Panc1 (cell line): Measurements from ENCODE around the gene LIG4. TPM values are rescaled to one million over a fixed set of nuclear protein-coding genes. Genes with fewer than 3 reads are reported as not detected.

Experiments used
- ATAC-seq: fragments of 200-7000 bp; cut with Tn5 transposase; 2 replicates; pipeline ENCODE4 v1.9.1; 2020; ENCODE audit warnings: mild to moderate bottlenecking, moderate library complexity
- BruUV-seq: library from RNA; stranded (reverse); fragments of 400-500 nt; replicated peaks from 2 replicates; lab custom pipeline; 2021; lab: Mats Ljungman, UMichigan
- CTCF ChIA-PET: fragments of 300-600 bp; sonication (Branson Sonifier 250); formaldehyde crosslinking; loops from one replicate; lab custom pipeline; 2022; ENCODE audit warnings: antibody characterized with exemption; lab: Charles Lee
- POLR2A ChIA-PET: fragments of 300-600 bp; sonication (Branson Sonifier 250); formaldehyde crosslinking; loops from one replicate; lab custom pipeline; 2022; ENCODE audit warnings: antibody characterized with exemption; lab: Charles Lee
- DNase-seq: peaks from one replicate; pipeline ENCODE4 v3.0.0-alpha.2; 2010; ENCODE audit warnings: low read depth, low spot score
- H3K27ac ChIP-seq: 2 replicates; pipeline ENCODE4 v1.5.1; 2011; ENCODE audit warnings: mild to moderate bottlenecking, low read length, inconsistent platforms
- H3K27me3 ChIP-seq: fragments of 200-500 bp; sonication (Bioruptor generic); 2 replicates; pipeline ENCODE4 v1.6.0; 2014; ENCODE audit warnings: low read length, inconsistent platforms; ENCODE audit not compliant: control insufficient read depth, insufficient read depth
- H3K36me3 ChIP-seq: fragments of 200-500 bp; sonication (Bioruptor generic); 2 replicates; pipeline ENCODE4 v1.5.1; 2014; ENCODE audit warnings: inconsistent platforms, mild to moderate bottlenecking, low read length, moderate library complexity; ENCODE audit not compliant: control insufficient read depth, insufficient read depth
- H3K4me1 ChIP-seq: 2 replicates; pipeline ENCODE4 v1.5.1; 2011; ENCODE audit warnings: inconsistent platforms, mild to moderate bottlenecking, low read length, moderate library complexity; ENCODE audit not compliant: control insufficient read depth, insufficient read depth
- H3K4me3 ChIP-seq, 2 experiments: 2 replicates each; pipeline ENCODE4 v1.5.1; 2011 to 2012; ENCODE audit warnings: low read depth in 2 of 2, low read length in 2 of 2, mild to moderate bottlenecking in 2 of 2, inconsistent platforms in 1 of 2, moderate library complexity in 1 of 2
- H3K9me3 ChIP-seq: fragments of 200-500 bp; sonication (Bioruptor generic); 2 replicates; pipeline ENCODE4 v1.5.1; 2014; ENCODE audit warnings: low read depth, mild to moderate bottlenecking, inconsistent platforms, low read length, moderate library complexity; ENCODE audit not compliant: control insufficient read depth, insufficient read depth
- CTCF ChIP-seq: fragments of 450-650 bp; IDR thresholded peaks from 2 replicates; pipeline ENCODE4 v1.5.1; 2017; ENCODE audit warnings: mild to moderate bottlenecking
- POLR2AphosphoS5 ChIP-seq: IDR thresholded peaks from 2 replicates; pipeline ENCODE4 v1.6.1; 2012; ENCODE audit warnings: mild to moderate bottlenecking, low read depth, low read length, moderate library complexity
- REST ChIP-seq, 2 experiments: IDR thresholded peaks; 2 replicates each; pipeline ENCODE4 v1.6.1; 2011 to 2012; ENCODE audit warnings: low read depth in 2 of 2, control low read depth in 1 of 2, low read length in 1 of 2, mild to moderate bottlenecking in 1 of 2, moderate library complexity in 1 of 2; ENCODE audit not compliant: insufficient read depth in 1 of 2
- SIN3A ChIP-seq: IDR thresholded peaks from 2 replicates; pipeline ENCODE4 v1.6.1; 2012; ENCODE audit warnings: low read depth, mild to moderate bottlenecking, low read length, moderate library complexity, borderline replicate concordance; ENCODE audit not compliant: insufficient read depth
- TCF7L2 ChIP-seq: IDR thresholded peaks from 2 replicates; pipeline ENCODE4 v1.6.1; 2011; ENCODE audit warnings: mild to moderate bottlenecking, low read depth, low read length, inconsistent platforms
- in situ Hi-C: cut with HindIII; loops from 2 replicates; pipeline ENCODE4 v1.10.0; 2016; ENCODE audit warnings: low sequenced_read_pairs, low pct_unique_long_range_greater_than_20kb
- intact Hi-C: fragments of 100-400 bp; cut with micrococcal nuclease; formaldehyde crosslinking; loops from one replicate; pipeline ENCODE4 v1.10.0; 2022; ENCODE audit not compliant: unreplicated experiment
- total RNA-seq: library from RNA; stranded (reverse); gene quantifications from one replicate; pipeline ENCODE4 v1.2.1, GENCODE V29; 2021; ENCODE audit not compliant: unreplicated experiment

Gene LIG4
- total RNA-seq, 1 experiment from 2014 or later, result 8.2 TPM

GRCh38 chr13:108212886-108213285, 2.5 kb downstream of the LIG4 start:
- intact Hi-C loops (no loop called here), in situ Hi-C loops (no loop called here)
- Histone ChIP-seq H3K27ac (no peak overlapping the region), H3K9me3 (no peaks in the 10 kb centered on the region), H3K4me3 (no peak overlapping the region), H3K27me3 (no peaks in the 10 kb centered on the region), H3K4me1 (peaks cover 11% of the 10 kb centered on the region; the same call in 1 of the 2 replicates), H3K36me3 (no peaks in the 10 kb centered on the region; the same call in 1 of the 2 replicates)
- ChIA-PET POLR2A (no interaction called here), CTCF (no interaction called here)
- BruUV-seq, result no TSS peak
- DNase-seq (no peak), ATAC-seq (no peak)
- no peak for TF ChIP-seq REST (IDR thresholded peaks at IDR 0.05; ENCODE audit: insufficient read depth in 1 of 2, low read depth in 2 of 2, low read length in 1 of 2)
- no peak for TF ChIP-seq TCF7L2
- TF ChIP-seq SIN3A, result no peak
- no peak for TF ChIP-seq POLR2AphosphoS5
- TF ChIP-seq CTCF, result no peak

GRCh38 chr13:108210551-108210950, 4.8 kb downstream of the LIG4 start:
- no peaks in the 10 kb centered on the region for H3K27me3 ChIP-seq
- in situ Hi-C loops (no loop called here), intact Hi-C loops (no loop called here)
- ChIA-PET POLR2A (no interaction called here), CTCF (no interaction called here)
- H3K27ac ChIP-seq, result no peak overlapping the region
- TF ChIP-seq REST (IDR thresholded peaks at IDR 0.05; ENCODE audit: insufficient read depth in 1 of 2, low read depth in 2 of 2, low read length in 1 of 2) (no peak), POLR2AphosphoS5 (no peak), TCF7L2 (no peak), CTCF (no peak), SIN3A (no peak)
- H3K9me3 ChIP-seq, result no peaks in the 10 kb centered on the region
- no peaks in the 10 kb centered on the region; the same call in 1 of the 2 replicates for H3K4me1 ChIP-seq
- H3K4me3 ChIP-seq, result no peak overlapping the region
- no peaks in the 10 kb centered on the region; the same call in 1 of the 2 replicates for H3K36me3 ChIP-seq
- DNase-seq (no peak), ATAC-seq (no peak)
- BruUV-seq, result no TSS peak
